ENCODE data around the gene SFXN5.

Gene SFXN5

GRCh38 chr2:72897785-72898584 is 173.5 kb downstream of the SFXN5 start:
- peak; percentile 67 for DNase-seq (ENCODE audit: low spot score)

GRCh38 chr2:72896446-72896845 is 175.1 kb downstream of the SFXN5 start:
- DNase-seq (ENCODE audit: low spot score): no peak

- DNase-seq (ENCODE audit: low spot score): peak; percentile 59
Observed at GRCh38 chr2:72895759-72896281, 175.7 kb downstream of the SFXN5 start.

- DNase-seq (ENCODE audit: low spot score): no peak
Observed at GRCh38 chr2:72895154-72895553, 176.4 kb downstream of the SFXN5 start.

- no peak for DNase-seq (ENCODE audit: low spot score)
Observed at GRCh38 chr2:72894514-72894913, 177.0 kb downstream of the SFXN5 start.

GRCh38 chr2:72893594-72894319 is 177.8 kb downstream of the SFXN5 start:
- DNase-seq (ENCODE audit: low spot score): peak; percentile 84

- peak; percentile 69 for DNase-seq (ENCODE audit: low spot score)
Observed at GRCh38 chr2:72892506-72893173, 178.9 kb downstream of the SFXN5 start.

Data from ecto neural progenitor cell (in vitro differentiated cells).